ENCODE measurements around the gene AP1S1. TPM values are rescaled to one million over a fixed set of nuclear protein-coding genes. Genes with fewer than 3 reads are reported as not detected.
A peak's percentile ranks its signal among the peaks of the same experiment; 100 is the strongest.

Gene AP1S1
- total and polyA plus RNA-seq, 9 of the 15 experiments (the other 6 are each of a cell fraction or from before 2014, with no cell fraction given) = 4.4 to 149 (median 89.4) TPM

- TF ChIP-seq, protein P1, sequence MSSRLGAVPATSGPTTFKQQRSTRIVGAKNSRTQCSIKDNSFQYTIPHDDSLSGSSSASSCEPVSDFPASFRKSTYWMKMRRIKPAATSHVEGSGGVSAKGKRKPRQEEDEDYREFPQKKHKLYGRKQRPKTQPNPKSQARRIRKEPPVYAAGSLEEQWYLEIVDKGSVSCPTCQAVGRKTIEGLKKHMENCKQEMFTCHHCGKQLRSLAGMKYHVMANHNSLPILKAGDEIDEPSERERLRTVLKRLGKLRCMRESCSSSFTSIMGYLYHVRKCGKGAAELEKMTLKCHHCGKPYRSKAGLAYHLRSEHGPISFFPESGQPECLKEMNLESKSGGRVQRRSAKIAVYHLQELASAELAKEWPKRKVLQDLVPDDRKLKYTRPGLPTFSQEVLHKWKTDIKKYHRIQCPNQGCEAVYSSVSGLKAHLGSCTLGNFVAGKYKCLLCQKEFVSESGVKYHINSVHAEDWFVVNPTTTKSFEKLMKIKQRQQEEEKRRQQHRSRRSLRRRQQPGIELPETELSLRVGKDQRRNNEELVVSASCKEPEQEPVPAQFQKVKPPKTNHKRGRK (tag; IDR thresholded peaks at IDR 0.05) = no peak
- TF ChIP-seq ZNF780A (CRISPR knock-in tag; IDR thresholded peaks at IDR 0.05) (no peak), RBFOX2 (IDR thresholded peaks at IDR 0.05; ENCODE audit: low read depth, low read length) (0 out of 2 replicates have a peak, but pooled peaks have one; percentile 38), ZFPM2 (CRISPR knock-in tag; IDR thresholded peaks at IDR 0.05) (no peak), RB1 (IDR thresholded peaks at IDR 0.05; ENCODE audit: low read depth) (peak; percentile 76), ERF (CRISPR knock-in tag; IDR thresholded peaks at IDR 0.05) (0 out of 2 replicates have a peak, but pooled peaks have one; percentile 47), RBM22 (IDR thresholded peaks at IDR 0.05; ENCODE audit: low read depth, low read length, poor library complexity, severe bottlenecking) (no peak), E2F4 (CRISPR knock-in tag; IDR thresholded peaks at IDR 0.05; ENCODE audit: low read depth) (no peak), IRF2 (CRISPR knock-in tag; IDR thresholded peaks at IDR 0.05) (no peak), GATAD2B (IDR thresholded peaks at IDR 0.05; ENCODE audit: borderline replicate concordance) (no peak; the same call in 1 of the 2 replicates), MIER1 (IDR thresholded peaks at IDR 0.05; ENCODE audit: low read depth) (no peak), ZBTB5 (IDR thresholded peaks at IDR 0.05) (no peak), FOXP1 (CRISPR knock-in tag; IDR thresholded peaks at IDR 0.05) (no peak), SP2 (IDR thresholded peaks at IDR 0.05; ENCODE audit: extremely low read depth, low read depth, low read length, poor library complexity, severe bottlenecking) (no peak)
- TF ChIP-seq, protein P2, sequence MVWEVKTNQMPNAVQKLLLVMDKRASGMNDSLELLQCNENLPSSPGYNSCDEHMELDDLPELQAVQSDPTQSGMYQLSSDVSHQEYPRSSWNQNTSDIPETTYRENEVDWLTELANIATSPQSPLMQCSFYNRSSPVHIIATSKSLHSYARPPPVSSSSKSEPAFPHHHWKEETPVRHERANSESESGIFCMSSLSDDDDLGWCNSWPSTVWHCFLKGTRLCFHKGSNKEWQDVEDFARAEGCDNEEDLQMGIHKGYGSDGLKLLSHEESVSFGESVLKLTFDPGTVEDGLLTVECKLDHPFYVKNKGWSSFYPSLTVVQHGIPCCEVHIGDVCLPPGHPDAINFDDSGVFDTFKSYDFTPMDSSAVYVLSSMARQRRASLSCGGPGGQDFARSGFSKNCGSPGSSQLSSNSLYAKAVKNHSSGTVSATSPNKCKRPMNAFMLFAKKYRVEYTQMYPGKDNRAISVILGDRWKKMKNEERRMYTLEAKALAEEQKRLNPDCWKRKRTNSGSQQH (CRISPR knock-in tag; IDR thresholded peaks at IDR 0.05) = no peak
Observed at GRCh38 chr7:101169838-101170551, 15.7 kb downstream of the AP1S1 start (continued).
